22Rv1 (cell line): ENCODE data around the gene MEST.
"Not testable (repeated sequence)": the region's sequence is repeated elsewhere in the genome, so short reads cannot be mapped to it uniquely, and the experiment has no call there.

ENCODE experiments used
- ZFX ChIP-seq: fragments of 450-650 bp; IDR thresholded peaks from 2 replicates; pipeline ENCODE4 v1.6.1; 2017; ENCODE audit warnings: antibody characterized with exemption, borderline replicate concordance
- TF ChIP-seq, protein P1 (sequence below): fragments of 450-650 bp; IDR thresholded peaks from 2 replicates; pipeline ENCODE4 v1.5.1; 2017; ENCODE audit warnings: mild to moderate bottlenecking

DNA sequence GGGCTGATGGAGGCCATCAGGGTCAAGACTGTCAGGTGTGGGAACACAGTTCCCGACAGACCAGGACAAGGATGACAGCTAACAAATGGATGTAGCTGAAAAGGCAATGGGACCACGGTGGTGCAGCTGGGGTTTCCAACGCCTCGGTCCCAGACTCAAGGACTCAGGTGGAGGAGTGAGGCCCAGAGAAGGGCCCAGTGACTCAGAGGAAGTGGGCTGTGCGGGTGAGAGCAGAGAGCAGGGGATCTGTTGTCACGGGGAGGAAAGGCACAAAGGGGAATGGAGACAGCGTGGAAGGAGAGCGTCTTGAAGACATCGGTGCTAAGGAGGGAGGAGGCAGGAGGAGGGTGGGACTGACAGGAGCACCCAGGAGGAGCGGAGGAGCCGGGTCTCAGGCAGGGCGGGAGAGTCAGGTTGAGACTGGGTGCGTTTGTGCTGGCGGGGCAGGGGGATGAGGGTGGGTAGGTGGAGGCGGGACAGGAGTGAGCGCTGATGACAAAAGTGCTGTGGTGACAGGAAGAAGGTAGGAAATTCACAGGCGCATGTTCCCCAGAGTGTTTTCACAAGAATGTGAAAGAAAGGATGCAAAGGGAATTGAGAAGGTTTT, 31.7 kb downstream of the MEST start:
- TF ChIP-seq, protein P1, sequence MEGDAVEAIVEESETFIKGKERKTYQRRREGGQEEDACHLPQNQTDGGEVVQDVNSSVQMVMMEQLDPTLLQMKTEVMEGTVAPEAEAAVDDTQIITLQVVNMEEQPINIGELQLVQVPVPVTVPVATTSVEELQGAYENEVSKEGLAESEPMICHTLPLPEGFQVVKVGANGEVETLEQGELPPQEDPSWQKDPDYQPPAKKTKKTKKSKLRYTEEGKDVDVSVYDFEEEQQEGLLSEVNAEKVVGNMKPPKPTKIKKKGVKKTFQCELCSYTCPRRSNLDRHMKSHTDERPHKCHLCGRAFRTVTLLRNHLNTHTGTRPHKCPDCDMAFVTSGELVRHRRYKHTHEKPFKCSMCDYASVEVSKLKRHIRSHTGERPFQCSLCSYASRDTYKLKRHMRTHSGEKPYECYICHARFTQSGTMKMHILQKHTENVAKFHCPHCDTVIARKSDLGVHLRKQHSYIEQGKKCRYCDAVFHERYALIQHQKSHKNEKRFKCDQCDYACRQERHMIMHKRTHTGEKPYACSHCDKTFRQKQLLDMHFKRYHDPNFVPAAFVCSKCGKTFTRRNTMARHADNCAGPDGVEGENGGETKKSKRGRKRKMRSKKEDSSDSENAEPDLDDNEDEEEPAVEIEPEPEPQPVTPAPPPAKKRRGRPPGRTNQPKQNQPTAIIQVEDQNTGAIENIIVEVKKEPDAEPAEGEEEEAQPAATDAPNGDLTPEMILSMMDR, result not testable (repeated sequence)
- not testable (repeated sequence) for TF ChIP-seq ZFX
